Skeletal muscle satellite cell (primary cell): ENCODE data around the gene PDGFB. TPM values are rescaled to one million over a fixed set of nuclear protein-coding genes. Genes with fewer than 3 reads are reported as not detected.

ENCODE experiments used
- H3K27me3 ChIP-seq: 2 replicates; pipeline ENCODE4 v1.7.0; 2013; ENCODE audit warnings: low read length; ENCODE audit not compliant: control insufficient read depth, insufficient read depth
- H3K36me3 ChIP-seq: 2 replicates; pipeline ENCODE4 v1.7.0; 2013; ENCODE audit warnings: mild to moderate bottlenecking, control low read depth, low read length; ENCODE audit not compliant: insufficient read depth
- H3K4me1 ChIP-seq: 2 replicates; pipeline ENCODE4 v1.7.0; 2013; ENCODE audit warnings: low read length; ENCODE audit not compliant: control insufficient read depth, insufficient read depth
- H3K4me2 ChIP-seq: 2 replicates; pipeline ENCODE4 v1.7.0; 2013; ENCODE audit warnings: mild to moderate bottlenecking, low read length
- H3K4me3 ChIP-seq: 2 replicates; pipeline ENCODE4 v1.7.0; 2013; ENCODE audit warnings: low read length
- H3K9ac ChIP-seq: 2 replicates; pipeline ENCODE4 v1.7.0; 2013; ENCODE audit warnings: mild to moderate bottlenecking, low read depth, low read length, moderate library complexity
- H3K9me3 ChIP-seq: replicated peaks from 2 replicates; pipeline ENCODE4 v1.7.0; 2013; ENCODE audit warnings: mild to moderate bottlenecking, control low read depth, low read length
- total RNA-seq: library from RNA; depleted of rRNA; stranded (reverse); fragments of >200 nt; gene quantifications from 2 replicates; pipeline ENCODE4 v1.2.3, GENCODE V29; 2012; rRNA removed

Gene PDGFB
- 0.25 and 0.87 TPM in 2 replicates for total RNA-seq

- Histone ChIP-seq H3K4me2 (peak within 1 kb of the TSS; percentile 79), H3K9me3 (no peaks in the 10 kb centered on the region), H3K27me3 (peaks cover 21% of the 10 kb centered on the region), H3K4me3 (peak within 1 kb of the TSS; percentile 72), H3K4me1 (peaks cover 42% of the 10 kb centered on the region), H3K36me3 (no peaks in the 10 kb centered on the region), H3K9ac (peak within 1 kb of the TSS; percentile 30)
Measured at GRCh38 chr22:39244496-39245129, at the start of gene PDGFB. Gene PDGFB, minus strand, starts transcription at chr22:39244982. Its CDS starts 1,019 bp downstream, at chr22:39243963.

GRCh38 chr22:39293766-39294368 is 49.1 kb upstream of the PDGFB start:
- Histone ChIP-seq H3K36me3 (no peaks in the 10 kb centered on the region), H3K4me2 (no peak overlapping the region), H3K9me3 (no peaks in the 10 kb centered on the region), H3K27me3 (no peaks in the 10 kb centered on the region), H3K9ac (no peak overlapping the region), H3K4me1 (peaks cover 46% of the 10 kb centered on the region), H3K4me3 (no peak overlapping the region)

GRCh38 chr22:39292561-39293074 is 47.8 kb upstream of the PDGFB start:
- Histone ChIP-seq H3K27me3 (no peaks in the 10 kb centered on the region), H3K36me3 (no peaks in the 10 kb centered on the region), H3K9ac (peak overlapping the region; percentile 63), H3K9me3 (no peaks in the 10 kb centered on the region), H3K4me1 (peaks cover 36% of the 10 kb centered on the region), H3K4me3 (peak overlapping the region; percentile 38), H3K4me2 (peak overlapping the region; percentile 57)

- H3K36me3 ChIP-seq = no peaks in the 10 kb centered on the region
- H3K4me3 ChIP-seq = peak overlapping the region; percentile 38
- H3K9ac ChIP-seq = peak overlapping the region; percentile 63
- peak overlapping the region; percentile 57 for H3K4me2 ChIP-seq
- H3K27me3 ChIP-seq = no peaks in the 10 kb centered on the region
- peaks cover 30% of the 10 kb centered on the region for H3K4me1 ChIP-seq
- no peaks in the 10 kb centered on the region for H3K9me3 ChIP-seq
Measured at GRCh38 chr22:39292031-39292462, 47.3 kb upstream of the PDGFB start.

- no peaks in the 10 kb centered on the region for H3K27me3 ChIP-seq
- H3K4me2 ChIP-seq = no peak overlapping the region
- no peaks in the 10 kb centered on the region for H3K36me3 ChIP-seq
- H3K4me1 ChIP-seq = peaks cover 27% of the 10 kb centered on the region
- H3K4me3 ChIP-seq = no peak overlapping the region
- H3K9me3 ChIP-seq = no peaks in the 10 kb centered on the region
- H3K9ac ChIP-seq = peak overlapping the region; percentile 63
Measured at GRCh38 chr22:39291523-39291922, 46.7 kb upstream of the PDGFB start.

- H3K4me1 ChIP-seq = peaks cover 27% of the 10 kb centered on the region
- H3K4me3 ChIP-seq = no peak overlapping the region
- no peak overlapping the region for H3K4me2 ChIP-seq
- H3K9me3 ChIP-seq = no peaks in the 10 kb centered on the region
- no peaks in the 10 kb centered on the region for H3K36me3 ChIP-seq
- peak overlapping the region; percentile 6 for H3K9ac ChIP-seq
- no peaks in the 10 kb centered on the region for H3K27me3 ChIP-seq
Measured at GRCh38 chr22:39290724-39291161, 46.0 kb upstream of the PDGFB start.

- Histone ChIP-seq H3K27me3 (no peaks in the 10 kb centered on the region), H3K36me3 (no peaks in the 10 kb centered on the region), H3K4me2 (no peak overlapping the region), H3K4me3 (no peak overlapping the region), H3K9me3 (no peaks in the 10 kb centered on the region), H3K4me1 (peaks cover 27% of the 10 kb centered on the region), H3K9ac (no peak overlapping the region)
Measured at GRCh38 chr22:39289975-39290720, 45.4 kb upstream of the PDGFB start.

GRCh38 chr22:39289533-39289932 is 44.8 kb upstream of the PDGFB start:
- Histone ChIP-seq H3K4me2 (no peak overlapping the region), H3K4me3 (no peak overlapping the region), H3K36me3 (no peaks in the 10 kb centered on the region), H3K4me1 (peaks cover 27% of the 10 kb centered on the region), H3K9ac (no peak overlapping the region), H3K9me3 (peaks cover 5% of the 10 kb centered on the region), H3K27me3 (no peaks in the 10 kb centered on the region)

GRCh38 chr22:39288135-39288898 is 43.5 kb upstream of the PDGFB start:
- no peak overlapping the region for H3K4me3 ChIP-seq
- H3K4me1 ChIP-seq = peaks cover 38% of the 10 kb centered on the region
- peaks cover 5% of the 10 kb centered on the region for H3K9me3 ChIP-seq
- no peak overlapping the region for H3K9ac ChIP-seq
- H3K36me3 ChIP-seq = no peaks in the 10 kb centered on the region
- H3K27me3 ChIP-seq = no peaks in the 10 kb centered on the region
- H3K4me2 ChIP-seq = no peak overlapping the region

GRCh38 chr22:39287076-39287725 is 42.4 kb upstream of the PDGFB start:
- Histone ChIP-seq H3K9ac (no peak overlapping the region), H3K4me3 (no peak overlapping the region)

More at GRCh38 chr22:39287076-39287725, 42.4 kb upstream of the PDGFB start:
- Histone ChIP-seq H3K4me2 (no peak overlapping the region), H3K4me1 (peaks cover 40% of the 10 kb centered on the region), H3K36me3 (no peaks in the 10 kb centered on the region), H3K9me3 (peaks cover 5% of the 10 kb centered on the region), H3K27me3 (no peaks in the 10 kb centered on the region)
